Measurements from ENCODE around the gene ROPN1L.

DNA sequence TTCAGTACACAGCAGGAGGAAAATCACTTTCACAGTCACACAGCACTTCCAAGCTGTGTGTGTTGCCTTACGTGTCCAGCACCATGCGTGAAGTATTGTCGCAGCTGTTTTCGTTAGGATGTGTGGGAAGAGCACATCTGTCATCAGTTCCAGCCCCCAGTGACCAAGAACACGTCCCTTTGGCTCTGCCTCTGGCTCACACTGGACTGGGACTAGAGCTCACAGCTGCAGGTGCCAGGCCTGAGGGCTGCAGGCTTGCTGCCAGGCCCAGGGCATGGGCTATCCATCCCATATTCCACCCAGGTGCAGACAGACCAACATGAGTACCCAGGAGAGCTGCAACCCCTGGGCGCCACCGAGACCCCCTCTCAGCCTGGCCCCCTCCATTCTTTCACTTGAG, 61.6 kb downstream of the ROPN1L start:
- TF ChIP-seq, protein P1, sequence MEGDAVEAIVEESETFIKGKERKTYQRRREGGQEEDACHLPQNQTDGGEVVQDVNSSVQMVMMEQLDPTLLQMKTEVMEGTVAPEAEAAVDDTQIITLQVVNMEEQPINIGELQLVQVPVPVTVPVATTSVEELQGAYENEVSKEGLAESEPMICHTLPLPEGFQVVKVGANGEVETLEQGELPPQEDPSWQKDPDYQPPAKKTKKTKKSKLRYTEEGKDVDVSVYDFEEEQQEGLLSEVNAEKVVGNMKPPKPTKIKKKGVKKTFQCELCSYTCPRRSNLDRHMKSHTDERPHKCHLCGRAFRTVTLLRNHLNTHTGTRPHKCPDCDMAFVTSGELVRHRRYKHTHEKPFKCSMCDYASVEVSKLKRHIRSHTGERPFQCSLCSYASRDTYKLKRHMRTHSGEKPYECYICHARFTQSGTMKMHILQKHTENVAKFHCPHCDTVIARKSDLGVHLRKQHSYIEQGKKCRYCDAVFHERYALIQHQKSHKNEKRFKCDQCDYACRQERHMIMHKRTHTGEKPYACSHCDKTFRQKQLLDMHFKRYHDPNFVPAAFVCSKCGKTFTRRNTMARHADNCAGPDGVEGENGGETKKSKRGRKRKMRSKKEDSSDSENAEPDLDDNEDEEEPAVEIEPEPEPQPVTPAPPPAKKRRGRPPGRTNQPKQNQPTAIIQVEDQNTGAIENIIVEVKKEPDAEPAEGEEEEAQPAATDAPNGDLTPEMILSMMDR (IDR thresholded peaks at IDR 0.05; ENCODE audit: borderline replicate concordance, extremely low read depth, low read length, poor library complexity, severe bottlenecking) = no peak
- no peak for TF ChIP-seq EZH2 (IDR thresholded peaks at IDR 0.05; ENCODE audit: borderline replicate concordance, low read depth, low read length, severe bottlenecking)

Measured in DND-41 (cell line).